ENCODE measurements around the gene OLIG2.

GRCh38 chr21:33059380-33059841 lies 33.7 kb downstream of the OLIG2 start:
- TF ChIP-seq POLR2A (IDR thresholded peaks at IDR 0.05) (no peak), CTCF (IDR thresholded peaks at IDR 0.05) (no peak)
